GM12864 (cell line): Measurements from ENCODE around the gene UGT2A3.
"Not testable (repeated sequence)": the region's sequence is repeated elsewhere in the genome, so short reads cannot be mapped to it uniquely, and the experiment has no call there.

Source experiments
- DNase-seq: peaks from one replicate; pipeline ENCODE4 v3.0.0-alpha.2; 2011; ENCODE audit warnings: low read depth
- H3K4me3 ChIP-seq: 2 replicates; pipeline ENCODE4 v1.5.1; 2011; ENCODE audit warnings: mild to moderate bottlenecking, low read depth, low read length, control low read depth
- TF ChIP-seq, protein P1 (sequence below): IDR thresholded peaks from 2 replicates; pipeline ENCODE4 v1.5.1; 2011; ENCODE audit warnings: low read depth, mild to moderate bottlenecking, moderate library complexity, low read length, control low read depth, inconsistent platforms; ENCODE audit errors: missing control alignments

The UGT2A3 gene

DNA sequence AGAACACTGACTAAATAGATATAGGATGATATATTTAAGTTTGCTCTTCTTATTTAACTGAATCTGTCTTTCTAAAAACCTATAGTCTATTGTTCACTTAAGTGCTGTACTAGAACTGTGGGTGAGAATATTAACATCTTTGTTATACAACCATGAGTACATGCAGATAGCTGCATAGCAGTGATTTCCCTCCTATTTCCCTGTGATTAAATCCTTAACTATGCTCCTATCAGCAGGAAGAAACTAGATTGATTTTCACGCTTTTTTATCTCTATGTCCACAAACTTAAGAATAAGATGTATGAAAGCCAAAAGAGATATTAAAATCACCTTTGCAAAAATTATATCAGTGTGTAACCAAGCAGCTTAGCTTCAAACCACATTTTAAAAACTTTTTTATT is 11.3 kb upstream of the UGT2A3 start:
- no peak for DNase-seq
- TF ChIP-seq, protein P1, sequence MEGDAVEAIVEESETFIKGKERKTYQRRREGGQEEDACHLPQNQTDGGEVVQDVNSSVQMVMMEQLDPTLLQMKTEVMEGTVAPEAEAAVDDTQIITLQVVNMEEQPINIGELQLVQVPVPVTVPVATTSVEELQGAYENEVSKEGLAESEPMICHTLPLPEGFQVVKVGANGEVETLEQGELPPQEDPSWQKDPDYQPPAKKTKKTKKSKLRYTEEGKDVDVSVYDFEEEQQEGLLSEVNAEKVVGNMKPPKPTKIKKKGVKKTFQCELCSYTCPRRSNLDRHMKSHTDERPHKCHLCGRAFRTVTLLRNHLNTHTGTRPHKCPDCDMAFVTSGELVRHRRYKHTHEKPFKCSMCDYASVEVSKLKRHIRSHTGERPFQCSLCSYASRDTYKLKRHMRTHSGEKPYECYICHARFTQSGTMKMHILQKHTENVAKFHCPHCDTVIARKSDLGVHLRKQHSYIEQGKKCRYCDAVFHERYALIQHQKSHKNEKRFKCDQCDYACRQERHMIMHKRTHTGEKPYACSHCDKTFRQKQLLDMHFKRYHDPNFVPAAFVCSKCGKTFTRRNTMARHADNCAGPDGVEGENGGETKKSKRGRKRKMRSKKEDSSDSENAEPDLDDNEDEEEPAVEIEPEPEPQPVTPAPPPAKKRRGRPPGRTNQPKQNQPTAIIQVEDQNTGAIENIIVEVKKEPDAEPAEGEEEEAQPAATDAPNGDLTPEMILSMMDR, result no peak
- no peak overlapping the region for H3K4me3 ChIP-seq

DNA sequence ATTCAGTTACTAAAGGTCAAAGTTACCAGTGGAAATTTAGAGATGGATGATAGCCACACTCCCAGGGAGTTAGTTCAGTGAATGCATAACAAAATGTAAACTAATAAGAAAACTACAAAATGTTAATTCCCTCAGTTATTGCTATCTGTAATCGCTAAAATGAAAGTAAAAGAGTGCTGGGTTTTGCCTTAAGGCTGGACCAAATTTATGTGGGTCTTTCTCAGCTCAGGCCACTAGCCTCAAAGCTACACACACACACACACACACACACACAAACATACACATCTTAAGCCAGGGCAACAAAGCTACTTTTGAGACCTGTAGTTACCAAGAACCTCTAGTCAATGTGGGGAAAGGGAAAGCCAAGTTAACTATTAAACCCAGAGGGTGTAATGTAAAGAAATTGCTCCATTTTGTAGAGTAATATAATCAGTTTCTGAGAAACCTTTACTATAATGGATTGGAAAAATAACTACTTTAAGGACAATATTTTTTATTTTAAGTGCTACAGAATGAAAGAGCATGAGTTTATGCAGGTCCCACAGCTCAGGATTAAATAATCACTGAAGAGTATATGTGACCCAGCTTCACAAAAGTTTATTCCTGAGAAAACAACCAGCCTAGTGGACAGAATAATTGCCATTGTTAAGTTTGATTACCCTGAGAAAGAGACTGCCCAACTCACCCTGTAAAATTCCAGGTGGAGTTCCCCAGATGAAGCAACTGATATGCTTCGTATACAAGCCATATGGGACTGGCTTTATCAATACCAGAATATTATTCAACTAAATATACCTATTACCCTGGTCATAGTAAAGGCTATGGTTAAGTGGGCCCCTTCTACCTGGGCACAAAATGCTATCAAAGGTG is 8.9 kb upstream of the UGT2A3 start:
- no peak for DNase-seq
- TF ChIP-seq, protein P1, result no peak
- H3K4me3 ChIP-seq, result no peak overlapping the region

DNA sequence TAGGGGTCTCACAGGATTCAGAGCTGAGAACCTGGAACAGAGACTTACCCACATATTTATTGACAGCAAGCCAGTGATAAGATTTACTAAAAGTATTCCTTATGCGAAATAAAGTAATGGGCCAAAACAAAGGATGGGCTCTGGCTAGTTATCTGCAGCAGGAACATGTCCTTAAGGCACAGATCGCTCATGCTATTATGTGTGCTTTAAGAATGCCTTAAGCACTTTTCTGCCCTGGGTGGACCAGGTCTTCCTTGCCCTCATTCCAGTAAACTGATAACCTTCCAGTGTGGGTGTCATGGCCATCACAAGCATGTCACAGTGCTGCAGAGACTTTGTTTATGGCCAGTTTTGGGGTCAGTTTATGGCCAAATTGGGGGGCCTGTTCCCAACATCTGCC is 7.5 kb upstream of the UGT2A3 start:
- not testable (repeated sequence) for DNase-seq, H3K4me3 ChIP-seq

GRCh38 chr4:68954126-68954525 is 2.5 kb upstream of the UGT2A3 start:
- TF ChIP-seq, protein P1, result no peak
- no peak overlapping the region for H3K4me3 ChIP-seq
- no peak for DNase-seq

- no peak overlapping the region for H3K4me3 ChIP-seq
- DNase-seq, result no peak
- TF ChIP-seq, protein P1, result no peak
Observed at GRCh38 chr4:68953056-68953596, 1.5 kb upstream of the UGT2A3 start.

GRCh38 chr4:68951806-68952585 is 392 bp upstream of the UGT2A3 start:
- DNase-seq, result no peak
- TF ChIP-seq, protein P1, result no peak
- H3K4me3 ChIP-seq, result no peak overlapping the region

DNA sequence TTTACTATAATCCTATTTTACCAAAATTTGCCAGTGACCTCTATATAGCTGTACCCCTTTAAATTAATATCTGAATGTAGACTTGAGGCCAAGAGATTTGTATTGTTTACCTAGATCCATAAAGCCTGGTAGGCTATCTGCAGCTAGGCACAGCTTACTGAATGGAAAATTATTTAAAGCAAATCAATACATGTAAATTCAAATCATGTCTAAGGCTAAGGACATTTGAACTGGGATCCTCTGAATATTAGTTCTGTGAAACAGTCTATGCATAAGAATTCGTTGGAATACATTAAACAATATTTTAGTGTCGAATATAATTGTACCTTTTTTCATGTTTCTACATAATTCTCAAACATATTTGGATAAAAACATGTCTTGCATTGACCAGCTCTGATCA is 1.6 kb downstream of the UGT2A3 start:
- TF ChIP-seq, protein P1, result no peak
- no peak overlapping the region for H3K4me3 ChIP-seq
- no peak for DNase-seq
